Upper lobe of right lung (tissue), 1 donor: ENCODE measurements around the gene CDH23. TPM values are rescaled to one million over a fixed set of nuclear protein-coding genes. Genes with fewer than 3 reads are reported as not detected.
A peak's percentile ranks its signal among the peaks of the same experiment; 100 is the strongest.

ENCODE experiments used
- ATAC-seq: fragments of 200-7000 bp; cut with Tn5 transposase; one replicate; pipeline ENCODE4 v1.9.1; 2020; ENCODE audit warnings: mild to moderate bottlenecking, moderate library complexity
- DNase-seq: peaks from one replicate; pipeline ENCODE4 v3.0.0-alpha.2; 2020
- H3K27ac ChIP-seq: fragments of 200-600 bp; one replicate; pipeline ENCODE4 v1.8.0; 2022
- H3K27me3 ChIP-seq: fragments of 200-600 bp; one replicate; pipeline ENCODE4 v1.8.0; 2022; ENCODE audit warnings: mild to moderate bottlenecking
- H3K36me3 ChIP-seq: fragments of 200-600 bp; one replicate; pipeline ENCODE4 v1.8.0; 2022
- H3K4me1 ChIP-seq: fragments of 200-600 bp; one replicate; pipeline ENCODE4 v1.8.0; 2022
- H3K4me3 ChIP-seq: fragments of 200-600 bp; one replicate; pipeline ENCODE4 v1.8.0; 2022; ENCODE audit warnings: mild to moderate bottlenecking
- H3K9me3 ChIP-seq: fragments of 200-600 bp; one replicate; pipeline ENCODE4 v1.8.0; 2022
- intact Hi-C: fragments of 100-400 bp; cut with DNase I; formaldehyde crosslinking; loops from one replicate; pipeline ENCODE4 v1.11.0; 2022
- total RNA-seq: library from RNA; stranded (reverse); fragmentation: NEBNext Ultra II Directional; extraction: Animal tissue kit (Norgen Biotek cat#: 25700); gene quantifications from one replicate; pipeline ENCODE4 v1.2.1, GENCODE V29; 2021
- TF ChIP-seq, protein P1 (sequence below): fragments of 200-600 bp; IDR thresholded peaks from one replicate; pipeline ENCODE4 v1.8.0; 2022; ENCODE audit warnings: antibody characterized with exemption
- donor health status: DM: no; HTN: yes; CAD: no; lungs with severe emphysema.

Gene CDH23
- total RNA-seq, 1 donor from 2014 or later, result 10.9 TPM

- TF ChIP-seq, protein P1, sequence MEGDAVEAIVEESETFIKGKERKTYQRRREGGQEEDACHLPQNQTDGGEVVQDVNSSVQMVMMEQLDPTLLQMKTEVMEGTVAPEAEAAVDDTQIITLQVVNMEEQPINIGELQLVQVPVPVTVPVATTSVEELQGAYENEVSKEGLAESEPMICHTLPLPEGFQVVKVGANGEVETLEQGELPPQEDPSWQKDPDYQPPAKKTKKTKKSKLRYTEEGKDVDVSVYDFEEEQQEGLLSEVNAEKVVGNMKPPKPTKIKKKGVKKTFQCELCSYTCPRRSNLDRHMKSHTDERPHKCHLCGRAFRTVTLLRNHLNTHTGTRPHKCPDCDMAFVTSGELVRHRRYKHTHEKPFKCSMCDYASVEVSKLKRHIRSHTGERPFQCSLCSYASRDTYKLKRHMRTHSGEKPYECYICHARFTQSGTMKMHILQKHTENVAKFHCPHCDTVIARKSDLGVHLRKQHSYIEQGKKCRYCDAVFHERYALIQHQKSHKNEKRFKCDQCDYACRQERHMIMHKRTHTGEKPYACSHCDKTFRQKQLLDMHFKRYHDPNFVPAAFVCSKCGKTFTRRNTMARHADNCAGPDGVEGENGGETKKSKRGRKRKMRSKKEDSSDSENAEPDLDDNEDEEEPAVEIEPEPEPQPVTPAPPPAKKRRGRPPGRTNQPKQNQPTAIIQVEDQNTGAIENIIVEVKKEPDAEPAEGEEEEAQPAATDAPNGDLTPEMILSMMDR, result no peak
- H3K4me3 ChIP-seq, result no peak overlapping the region
- DNase-seq (no peak), ATAC-seq (no peak)
- no peaks in the 10 kb centered on the region for H3K9me3 ChIP-seq
- no peaks in the 10 kb centered on the region for H3K27me3 ChIP-seq
- peak overlapping the region; percentile 88 for H3K27ac ChIP-seq
- intact Hi-C loops, result no loop called here
- no peaks in the 10 kb centered on the region for H3K36me3 ChIP-seq
- peaks cover 47% of the 10 kb centered on the region for H3K4me1 ChIP-seq
These were observed 317.9 kb downstream of the CDH23 start for GRCh38 chr10:71714592-71714991.

DNA sequence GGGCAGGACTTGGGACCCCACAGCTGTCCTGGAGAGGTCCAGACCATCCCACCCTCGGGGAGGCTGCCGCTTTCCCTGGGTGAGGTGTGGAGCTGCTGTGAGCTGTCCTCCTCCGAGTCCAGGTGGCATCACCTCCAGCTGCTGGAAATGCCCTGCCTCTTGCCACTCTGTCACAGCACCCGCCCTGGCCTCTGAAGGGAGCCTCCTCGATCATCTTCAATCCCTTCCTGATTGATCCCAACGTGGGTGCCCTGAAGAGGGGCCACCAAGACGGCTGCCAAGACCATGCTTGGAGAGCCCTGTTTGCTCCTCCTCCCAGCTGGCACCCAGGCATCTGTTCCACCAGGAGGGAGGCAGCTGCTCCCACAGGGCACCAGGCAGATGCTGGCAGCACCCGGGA is 318.3 kb downstream of the CDH23 start:
- H3K27ac ChIP-seq, result peak overlapping the region; percentile 88

DNA sequence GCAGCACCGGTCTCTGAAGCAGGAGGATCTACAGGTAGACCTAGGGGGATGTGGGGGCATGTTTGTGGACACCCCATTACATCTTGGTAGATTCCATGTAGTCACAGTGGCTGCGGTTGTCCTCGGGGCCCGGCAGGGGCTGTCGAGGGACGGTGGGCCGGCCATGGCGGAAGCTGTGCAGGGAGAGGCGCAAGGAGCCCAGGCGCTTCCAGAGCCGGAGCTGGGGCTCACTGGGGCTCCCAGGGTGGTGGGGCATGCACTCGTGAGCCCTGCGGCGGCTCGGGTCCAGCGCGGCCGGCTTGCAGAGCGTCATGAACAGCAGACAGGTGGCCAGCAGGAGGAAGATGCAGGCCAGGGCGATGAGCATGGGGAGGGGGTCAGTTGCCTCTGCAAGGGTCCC is 319.1 kb downstream of the CDH23 start:
- Histone ChIP-seq H3K4me1 (peaks cover 47% of the 10 kb centered on the region), H3K4me3 (no peak overlapping the region), H3K36me3 (no peaks in the 10 kb centered on the region), H3K9me3 (no peaks in the 10 kb centered on the region), H3K27me3 (no peaks in the 10 kb centered on the region), H3K27ac (no peak overlapping the region)
- TF ChIP-seq, protein P1, result no peak
- no peak for ATAC-seq
- intact Hi-C loops, result no loop called here
- no peak for DNase-seq

More for the DNA sequence above, 318.3 kb downstream of the CDH23 start:
- Histone ChIP-seq H3K4me1 (peaks cover 47% of the 10 kb centered on the region), H3K27me3 (no peaks in the 10 kb centered on the region), H3K9me3 (no peaks in the 10 kb centered on the region), H3K36me3 (no peaks in the 10 kb centered on the region), H3K4me3 (no peak overlapping the region)
- no peak for ATAC-seq
- TF ChIP-seq, protein P1, result no peak
- DNase-seq, result no peak
- intact Hi-C loops, result no loop called here

DNA sequence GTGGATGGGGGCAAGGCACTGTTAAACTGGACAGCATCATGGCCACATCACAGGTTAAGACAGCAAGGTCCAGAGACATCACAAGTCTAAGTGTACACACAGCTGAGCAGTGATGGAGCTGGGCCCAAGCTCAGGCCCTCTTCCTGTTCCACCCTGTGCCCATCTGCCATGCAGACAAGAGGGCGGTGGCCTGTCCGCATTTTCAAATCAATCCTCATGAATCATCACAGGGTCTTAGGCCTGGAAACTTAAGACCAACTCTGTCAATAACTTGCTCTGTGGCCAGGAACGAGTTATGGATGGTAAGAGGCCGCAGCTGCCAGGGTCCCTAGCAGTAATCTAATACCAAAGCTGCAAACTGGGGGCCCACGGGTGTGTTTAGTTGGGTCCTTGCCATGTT is 319.7 kb downstream of the CDH23 start:
- no peaks in the 10 kb centered on the region for H3K9me3 ChIP-seq
- no peak overlapping the region for H3K4me3 ChIP-seq
- ATAC-seq, result no peak
- intact Hi-C loops, result no loop called here
- DNase-seq, result no peak
- no peaks in the 10 kb centered on the region for H3K36me3 ChIP-seq
- TF ChIP-seq, protein P1, result no peak
- no peak overlapping the region for H3K27ac ChIP-seq
- no peaks in the 10 kb centered on the region for H3K27me3 ChIP-seq
- H3K4me1 ChIP-seq, result peaks cover 47% of the 10 kb centered on the region

- H3K9me3 ChIP-seq, result no peaks in the 10 kb centered on the region
- no peaks in the 10 kb centered on the region for H3K27me3 ChIP-seq
- TF ChIP-seq, protein P1, result no peak
- no peak overlapping the region for H3K4me3 ChIP-seq
- no peak for DNase-seq
- intact Hi-C loops, result no loop called here
- H3K36me3 ChIP-seq, result no peaks in the 10 kb centered on the region
- peaks cover 47% of the 10 kb centered on the region for H3K4me1 ChIP-seq
- no peak overlapping the region for H3K27ac ChIP-seq
- no peak for ATAC-seq
These were observed 320.3 kb downstream of the CDH23 start for GRCh38 chr10:71717056-71717455.

DNA sequence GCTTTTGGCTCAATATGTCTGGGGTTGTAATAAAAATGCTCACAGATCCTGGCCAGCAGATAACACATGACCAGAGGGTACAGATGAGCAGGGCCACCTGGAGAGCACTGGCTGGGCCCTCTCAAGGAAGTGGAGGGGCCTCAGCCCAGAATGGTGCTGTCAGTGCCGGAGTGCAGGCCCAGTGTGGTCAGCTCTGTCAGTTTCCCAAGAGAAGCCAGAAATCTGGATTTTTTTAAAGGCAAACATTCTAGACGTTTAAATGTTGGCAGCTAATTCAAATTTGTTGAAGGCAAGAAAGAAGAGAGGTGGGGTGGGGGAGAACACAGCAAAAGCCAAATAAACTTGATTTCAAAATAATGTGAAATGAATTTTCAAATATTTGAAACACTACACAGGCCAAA is 320.8 kb downstream of the CDH23 start:
- no peaks in the 10 kb centered on the region for H3K27me3 ChIP-seq
- H3K27ac ChIP-seq, result peak overlapping the region; percentile 65
- no peak for ATAC-seq
- H3K4me1 ChIP-seq, result peaks cover 45% of the 10 kb centered on the region
- no peaks in the 10 kb centered on the region for H3K9me3 ChIP-seq
- H3K4me3 ChIP-seq, result no peak overlapping the region
- no peaks in the 10 kb centered on the region for H3K36me3 ChIP-seq
- TF ChIP-seq, protein P1, result no peak
- no peak for DNase-seq
- intact Hi-C loops, result no loop called here
